ENCODE measurements around the gene SLC6A20.

- TF ChIP-seq CTCF (IDR thresholded peaks at IDR 0.05) (no peak), POLR2AphosphoS5 (IDR thresholded peaks at IDR 0.05) (no peak), POLR2A (IDR thresholded peaks at IDR 0.05) (no peak)
Measured at GRCh38 chr3:45814322-45814721, 18.0 kb upstream of the SLC6A20 start.
